ENCODE data around the gene PRRX2.

The PRRX2 gene

DNA sequence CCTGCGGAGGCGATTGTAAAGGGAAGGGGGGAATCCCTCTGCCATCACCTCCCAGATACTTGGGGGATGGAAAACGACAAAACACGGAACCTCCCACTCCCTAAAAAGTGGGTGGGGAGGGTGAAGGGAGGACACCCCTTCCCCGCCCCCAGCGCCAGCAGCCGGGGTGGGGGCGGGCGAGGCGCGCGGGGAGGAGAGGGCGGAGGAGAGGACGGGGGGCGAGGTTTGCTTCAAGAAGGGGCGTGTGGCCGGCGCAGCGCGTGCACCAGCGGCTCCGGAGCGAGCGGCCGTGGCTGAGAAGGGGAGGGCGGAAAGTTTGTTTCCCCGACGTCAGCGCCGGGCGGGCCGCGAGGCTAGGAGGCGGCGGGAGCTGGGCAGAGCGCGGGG, at the start of gene PRRX2:
TSS of gene PRRX2 (plus strand) at position 259 of the 387 bp plus-strand sequence. CDS start 221 bp downstream, outside the sequence.
- no peak for TF ChIP-seq ZFX (IDR thresholded peaks at IDR 0.05)
- TF ChIP-seq, protein P1, sequence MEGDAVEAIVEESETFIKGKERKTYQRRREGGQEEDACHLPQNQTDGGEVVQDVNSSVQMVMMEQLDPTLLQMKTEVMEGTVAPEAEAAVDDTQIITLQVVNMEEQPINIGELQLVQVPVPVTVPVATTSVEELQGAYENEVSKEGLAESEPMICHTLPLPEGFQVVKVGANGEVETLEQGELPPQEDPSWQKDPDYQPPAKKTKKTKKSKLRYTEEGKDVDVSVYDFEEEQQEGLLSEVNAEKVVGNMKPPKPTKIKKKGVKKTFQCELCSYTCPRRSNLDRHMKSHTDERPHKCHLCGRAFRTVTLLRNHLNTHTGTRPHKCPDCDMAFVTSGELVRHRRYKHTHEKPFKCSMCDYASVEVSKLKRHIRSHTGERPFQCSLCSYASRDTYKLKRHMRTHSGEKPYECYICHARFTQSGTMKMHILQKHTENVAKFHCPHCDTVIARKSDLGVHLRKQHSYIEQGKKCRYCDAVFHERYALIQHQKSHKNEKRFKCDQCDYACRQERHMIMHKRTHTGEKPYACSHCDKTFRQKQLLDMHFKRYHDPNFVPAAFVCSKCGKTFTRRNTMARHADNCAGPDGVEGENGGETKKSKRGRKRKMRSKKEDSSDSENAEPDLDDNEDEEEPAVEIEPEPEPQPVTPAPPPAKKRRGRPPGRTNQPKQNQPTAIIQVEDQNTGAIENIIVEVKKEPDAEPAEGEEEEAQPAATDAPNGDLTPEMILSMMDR (conservative IDR thresholded peaks at IDR 0.05): no peak
- no peak within 1 kb of the TSS for H3K27ac ChIP-seq

DNA sequence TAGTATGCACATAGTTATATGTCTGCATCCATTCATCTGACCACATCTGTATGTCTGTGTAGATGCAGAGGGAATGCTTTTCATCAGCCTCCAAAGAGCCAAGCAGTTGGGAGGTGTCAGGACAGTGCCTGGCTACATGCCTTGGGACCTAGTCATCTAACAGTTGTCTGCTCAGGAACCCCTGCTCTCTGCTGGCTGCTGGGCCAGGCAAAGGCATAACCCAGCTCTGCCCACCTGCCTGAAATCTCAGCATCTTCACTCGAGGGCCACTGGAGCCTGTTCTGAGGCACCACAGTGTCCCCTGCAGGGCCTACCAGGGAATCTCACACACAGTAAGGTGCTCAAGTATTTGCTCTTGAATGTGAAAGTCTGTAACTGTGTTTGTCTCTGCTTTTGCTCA, 48.3 kb upstream of the PRRX2 start:
- no peak overlapping the region for H3K27ac ChIP-seq
- TF ChIP-seq, protein P1 (conservative IDR thresholded peaks at IDR 0.05): peak; percentile 61
- TF ChIP-seq ZFX (IDR thresholded peaks at IDR 0.05): no peak

DNA sequence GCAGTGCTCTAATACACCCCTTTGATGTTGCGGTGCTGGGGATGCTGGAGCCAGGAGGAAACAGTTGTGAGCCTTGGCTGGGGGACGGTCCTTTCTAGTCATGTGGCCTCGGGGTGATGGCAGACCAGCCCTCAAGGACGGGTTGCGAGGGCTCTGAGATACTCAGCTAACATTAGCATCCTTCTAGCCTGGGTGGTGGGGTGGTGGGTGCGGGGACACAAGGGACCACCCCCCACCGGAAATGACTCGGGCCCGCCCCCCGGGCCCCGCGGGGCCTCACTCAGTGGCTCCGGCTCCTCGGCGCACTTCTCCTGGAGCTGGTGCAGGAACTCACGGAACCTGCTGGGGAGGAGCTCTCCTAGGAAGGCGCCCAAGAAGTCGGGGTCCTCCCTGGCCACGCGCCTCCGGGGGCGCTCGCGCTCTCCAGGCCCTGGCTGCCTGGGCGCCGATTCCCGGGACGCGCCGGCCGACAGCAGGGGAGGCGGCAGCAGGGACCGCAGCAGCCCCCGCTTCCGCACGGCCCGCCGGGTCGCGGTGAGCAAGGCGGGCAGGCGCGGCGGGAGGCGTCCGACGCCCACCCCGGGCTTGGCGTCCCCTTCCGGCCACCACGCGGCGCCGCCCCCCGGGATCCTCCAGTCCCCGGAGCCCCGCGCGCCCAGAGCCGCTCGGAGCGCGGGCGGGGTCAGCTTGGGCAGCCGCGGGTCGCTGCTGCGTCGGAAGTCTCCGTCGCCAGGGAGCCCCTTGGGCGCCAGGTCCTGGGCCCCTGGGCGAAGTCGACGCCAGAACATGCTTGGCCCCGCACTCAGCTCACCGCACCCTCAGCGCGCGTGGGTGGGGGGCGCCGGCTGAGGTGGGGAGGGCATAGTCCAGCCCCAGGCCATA, 45.4 kb upstream of the PRRX2 start:
- no peak overlapping the region for H3K27ac ChIP-seq

DNA sequence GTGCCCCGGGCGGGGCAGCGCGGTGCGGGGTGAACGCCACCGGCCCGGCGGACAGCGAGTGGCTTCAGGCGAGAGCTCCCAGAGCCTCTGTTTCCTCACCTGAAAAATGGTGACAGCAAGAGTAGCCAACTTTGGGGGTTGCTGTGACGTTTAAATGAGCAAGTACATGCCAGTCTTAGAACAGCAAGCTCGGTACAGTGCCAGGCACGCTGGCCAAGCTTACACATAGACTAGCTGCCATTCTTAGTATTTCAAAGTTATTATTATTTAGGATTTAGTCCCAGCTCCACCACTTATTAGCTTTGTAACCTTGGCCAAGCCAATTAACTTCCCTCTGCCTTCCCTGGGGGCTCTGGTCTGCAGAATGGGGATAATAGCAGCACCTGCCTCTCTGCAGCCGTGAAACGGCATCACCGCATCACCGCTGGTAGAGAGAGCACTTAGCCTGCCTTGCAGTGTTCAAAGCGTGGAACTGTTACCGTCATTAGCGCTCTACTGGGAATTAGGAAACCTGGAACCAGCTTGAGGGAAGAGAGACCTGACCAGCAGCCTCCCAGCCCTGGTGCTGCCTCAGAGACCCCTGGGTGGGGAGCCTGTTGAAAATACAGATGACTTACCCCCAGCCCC, 44.7 kb upstream of the PRRX2 start, which contains the start of gene C9orf50:
TSS of gene C9orf50 (minus strand) at position 433 of the 627 bp plus-strand sequence. CDS start 527 bp downstream, outside the sequence.
- TF ChIP-seq ZFX (IDR thresholded peaks at IDR 0.05): no peak
- TF ChIP-seq, protein P1 (conservative IDR thresholded peaks at IDR 0.05): no peak
- no peak within 1 kb of the TSS for H3K27ac ChIP-seq

More for the DNA sequence above, 45.4 kb upstream of the PRRX2 start:
- TF ChIP-seq, protein P1 (conservative IDR thresholded peaks at IDR 0.05): no peak
- TF ChIP-seq ZFX (IDR thresholded peaks at IDR 0.05): no peak

DNA sequence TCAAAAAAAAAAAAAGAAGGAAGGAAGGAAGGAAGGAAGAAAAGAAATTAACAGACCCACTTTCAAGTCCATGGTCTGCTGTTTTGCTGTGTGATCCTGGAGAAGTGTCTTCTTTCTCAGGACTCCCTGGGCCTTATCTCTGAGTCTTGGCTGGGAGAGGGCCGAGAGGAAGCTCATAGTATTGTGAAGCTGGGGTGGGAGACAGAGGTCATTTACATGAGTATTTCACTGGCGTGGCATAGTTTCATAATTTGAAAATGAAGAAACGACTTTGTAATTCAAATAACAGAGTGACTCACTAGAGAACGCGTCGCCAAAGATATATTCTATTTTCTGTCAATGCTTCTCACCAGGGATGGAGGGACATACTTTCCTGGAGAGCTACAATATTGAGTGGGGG, 42.1 kb upstream of the PRRX2 start:
- no peak overlapping the region for H3K27ac ChIP-seq

DNA sequence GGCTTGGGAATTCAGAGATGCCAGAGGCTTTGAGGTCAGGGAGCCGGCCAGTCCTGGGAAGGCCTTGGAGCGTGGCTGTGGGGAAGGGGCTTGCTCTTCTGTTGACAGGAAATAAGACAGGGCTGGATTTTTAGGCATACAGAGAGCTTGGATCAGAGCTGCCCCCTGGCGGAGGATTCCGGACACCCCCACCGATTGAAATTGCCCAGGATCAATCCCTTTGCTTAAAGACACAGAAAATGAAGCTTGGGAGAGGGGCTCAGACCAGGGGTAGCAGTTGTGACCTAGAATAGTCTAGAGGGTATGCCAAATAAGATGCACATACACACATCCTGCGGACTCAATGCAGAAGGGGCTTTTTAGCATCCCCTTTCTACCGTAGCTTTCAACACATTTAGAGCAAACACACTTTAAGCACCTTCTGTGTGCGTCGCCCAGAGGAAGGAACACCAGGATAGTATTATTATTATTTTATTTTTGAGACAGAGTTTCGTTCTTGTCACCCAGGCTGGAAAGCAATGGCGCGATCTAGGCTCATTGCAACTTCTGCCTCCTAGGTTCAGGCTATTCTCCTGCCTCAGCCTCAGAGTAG, 41.2 kb upstream of the PRRX2 start:
- TF ChIP-seq, protein P1 (conservative IDR thresholded peaks at IDR 0.05): peak; percentile 95
- no peak for TF ChIP-seq ZFX (IDR thresholded peaks at IDR 0.05)
- no peak overlapping the region for H3K27ac ChIP-seq

More for the DNA sequence above, 42.1 kb upstream of the PRRX2 start:
- no peak for TF ChIP-seq ZFX (IDR thresholded peaks at IDR 0.05)
- TF ChIP-seq, protein P1 (conservative IDR thresholded peaks at IDR 0.05): no peak
